HEK293 (cell line): ENCODE results near the gene RASSF5.

Source experiments
- GLI4 ChIP-seq: fragments of 450-650 bp; formaldehyde crosslinking; IDR thresholded peaks from 2 replicates; pipeline ENCODE4 v1.5.1; 2016; ENCODE audit warnings: missing biosample characterization, missing genetic modification characterization
- ZNF391 ChIP-seq: fragments of 450-650 bp; formaldehyde crosslinking; IDR thresholded peaks from 2 replicates; pipeline ENCODE4 v1.5.1; 2016; ENCODE audit warnings: low read depth, missing biosample characterization, missing genetic modification characterization, borderline replicate concordance
- TF ChIP-seq, protein P1 (sequence below): fragments of 450-650 bp; formaldehyde crosslinking; IDR thresholded peaks from 2 replicates; pipeline ENCODE4 v1.5.1; 2016; ENCODE audit warnings: missing biosample characterization, missing genetic modification characterization

- TF ChIP-seq ZNF391 (tag by site-specific recombination) (no peak), GLI4 (tag by site-specific recombination) (no peak)
- TF ChIP-seq, protein P1, sequence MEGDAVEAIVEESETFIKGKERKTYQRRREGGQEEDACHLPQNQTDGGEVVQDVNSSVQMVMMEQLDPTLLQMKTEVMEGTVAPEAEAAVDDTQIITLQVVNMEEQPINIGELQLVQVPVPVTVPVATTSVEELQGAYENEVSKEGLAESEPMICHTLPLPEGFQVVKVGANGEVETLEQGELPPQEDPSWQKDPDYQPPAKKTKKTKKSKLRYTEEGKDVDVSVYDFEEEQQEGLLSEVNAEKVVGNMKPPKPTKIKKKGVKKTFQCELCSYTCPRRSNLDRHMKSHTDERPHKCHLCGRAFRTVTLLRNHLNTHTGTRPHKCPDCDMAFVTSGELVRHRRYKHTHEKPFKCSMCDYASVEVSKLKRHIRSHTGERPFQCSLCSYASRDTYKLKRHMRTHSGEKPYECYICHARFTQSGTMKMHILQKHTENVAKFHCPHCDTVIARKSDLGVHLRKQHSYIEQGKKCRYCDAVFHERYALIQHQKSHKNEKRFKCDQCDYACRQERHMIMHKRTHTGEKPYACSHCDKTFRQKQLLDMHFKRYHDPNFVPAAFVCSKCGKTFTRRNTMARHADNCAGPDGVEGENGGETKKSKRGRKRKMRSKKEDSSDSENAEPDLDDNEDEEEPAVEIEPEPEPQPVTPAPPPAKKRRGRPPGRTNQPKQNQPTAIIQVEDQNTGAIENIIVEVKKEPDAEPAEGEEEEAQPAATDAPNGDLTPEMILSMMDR (tag by site-specific recombination) = no peak
Observed at GRCh38 chr1:206572835-206573234, 65.5 kb downstream of the RASSF5 start.
